Heart right ventricle (tissue), 16 donors: Measurements from ENCODE around the gene SIGLEC5. TPM values are rescaled to one million over a fixed set of nuclear protein-coding genes. Genes with fewer than 3 reads are reported as not detected.
A peak's percentile ranks its signal among the peaks of the same experiment; 100 is the strongest.

Source experiments
- ATAC-seq, 8 donors: fragments of 200-7000 bp; cut with Tn5 transposase; one replicate each; pipeline ENCODE4 v1.9.1; 2020; ENCODE audit warnings: mild to moderate bottlenecking in 8 of 8, moderate library complexity in 8 of 8, moderate number of reproducible peaks in 1 of 8
- DNase-seq, 2 donors: peaks; one replicate each; pipeline ENCODE4 v3.0.0-alpha.2; 2020
- H3K27ac ChIP-seq, 10 donors: fragments of 200-600 bp; sonication (generic) in 2 of 10; one replicate each; pipeline versions ENCODE4 v1.5.0 to v1.8.0; 2020 to 2022; ENCODE audit warnings: mild to moderate bottlenecking in 3 of 10
- H3K27me3 ChIP-seq, 7 donors: fragments of 200-600 bp; one replicate each; pipeline ENCODE4 v1.8.0; 2021 to 2022; ENCODE audit warnings: mild to moderate bottlenecking in 2 of 7
- H3K36me3 ChIP-seq, 9 donors: fragments of 200-600 bp; sonication (generic) in 1 of 9; one replicate each; pipeline versions ENCODE4 v1.5.0 to v1.8.0; 2020 to 2022; ENCODE audit warnings: mild to moderate bottlenecking in 2 of 9
- H3K4me1 ChIP-seq, 9 donors: fragments of 200-600 bp; sonication (generic) in 1 of 9; one replicate each; pipeline versions ENCODE4 v1.5.0 to v1.8.0; 2020 to 2022; ENCODE audit warnings: mild to moderate bottlenecking in 4 of 9
- H3K4me3 ChIP-seq, 10 donors: fragments of 200-600 bp; sonication (generic) in 2 of 10; one replicate each; pipeline versions ENCODE4 v1.5.0 to v1.8.0; 2020 to 2022; ENCODE audit warnings: mild to moderate bottlenecking in 7 of 10, moderate library complexity in 2 of 10
- H3K9me3 ChIP-seq, 11 donors: fragments of 200-600 bp in 10 of 11; sonication (generic) in 2 of 11; one replicate each; pipeline versions ENCODE4 v1.5.0 to v1.8.0; 2013 to 2022; ENCODE audit warnings: mild to moderate bottlenecking in 2 of 11, control low read depth in 1 of 11, moderate library complexity in 1 of 11
- CTCF ChIP-seq, 9 donors: fragments of 200-600 bp; sonication (generic) in 2 of 9; IDR thresholded peaks; one replicate each; pipeline versions ENCODE4 v1.5.0 to v1.8.0; 2021 to 2022; ENCODE audit warnings: antibody characterized with exemption in 9 of 9, mild to moderate bottlenecking in 5 of 9, moderate library complexity in 1 of 9
- WGBS, 2 donors: extraction: QIAGEN DNeasy Blood & Tissue Kit; methylation state at CpG; one replicate each; pipeline ENCODE4 v1.1.7; 2013; ENCODE audit warnings: inconsistent platforms in 1 of 2; 5-methylcytosine and 5-hydroxymethylcytosine counted together
- intact Hi-C, 10 donors: fragments of 100-400 bp; cut with DNase I; formaldehyde crosslinking; loops; one replicate each; pipeline versions ENCODE4 v1.11.1 to v1.14.2; 2022
- polyA plus RNA-seq, 2 donors: library from polyadenylated mRNA; stranded (reverse); fragments of 200-250 nt; gene quantifications; one replicate each; pipeline ENCODE4 v1.2.3, GENCODE V29; 2013
- total RNA-seq, 10 donors: library from RNA; stranded (reverse); fragmentation: NEBNext Ultra II Directional in 3 of 10; extraction: Animal tissue kit (Norgen Biotek cat#: 25700) in 3 of 10; gene quantifications; one replicate each; pipeline versions ENCODE4 v1.2.1 to v1.2.4, GENCODE V29; 2021 to 2023
- donor health status: Arrhythmogenic right ventricular cardiomyopathy.
- donor health status: ischemic (EF 13 %, LVEDD 7.1; RV severe dilation, severe dysfunction).
- donor health status: healthy with polysubstance abuse.
- donor health status: DM: no; HTN: yes; CAD: no.
- donor health status: DM: no; HTN: no; CAD: no.
- donor health status: ischemic (EF 25% LVEDD 6.9; RV normal size, moderate dysfunction).
- donor health status: ischemic (EF 25% LVEDD 5.7; RV mildly dilated, moderate dysfunction).
- donor health status: healthy.
- donor health status: DM: yes; HTN: yes; CAD: no.
- donor health status: Ischemic cardiomyopathy.
- donor health status: ischemic (EF 35%, LVEDD 5.7; RV mildly dilated, moderate dysfunction).
- donor health status: nonischemic (EF 11% LVEDD 7.7; RV severe dilation, severe dysfunction).
- donor health status: DM: yes; HTN: yes; CAD: no.
- donor health status: PGD.
- donor health status: ischemic (EF 29% LVEDD 5.4; RV normal size, mild dysfunction).
- donor health status: nonischemic (EF 23%, LVEDD 6.1; RV moderate dilation, normal function).

SIGLEC5 gene
- total and polyA plus RNA-seq, 12 donors, result 0.01 to 1.2 (median 0.34) TPM; not detected in 4

DNA sequence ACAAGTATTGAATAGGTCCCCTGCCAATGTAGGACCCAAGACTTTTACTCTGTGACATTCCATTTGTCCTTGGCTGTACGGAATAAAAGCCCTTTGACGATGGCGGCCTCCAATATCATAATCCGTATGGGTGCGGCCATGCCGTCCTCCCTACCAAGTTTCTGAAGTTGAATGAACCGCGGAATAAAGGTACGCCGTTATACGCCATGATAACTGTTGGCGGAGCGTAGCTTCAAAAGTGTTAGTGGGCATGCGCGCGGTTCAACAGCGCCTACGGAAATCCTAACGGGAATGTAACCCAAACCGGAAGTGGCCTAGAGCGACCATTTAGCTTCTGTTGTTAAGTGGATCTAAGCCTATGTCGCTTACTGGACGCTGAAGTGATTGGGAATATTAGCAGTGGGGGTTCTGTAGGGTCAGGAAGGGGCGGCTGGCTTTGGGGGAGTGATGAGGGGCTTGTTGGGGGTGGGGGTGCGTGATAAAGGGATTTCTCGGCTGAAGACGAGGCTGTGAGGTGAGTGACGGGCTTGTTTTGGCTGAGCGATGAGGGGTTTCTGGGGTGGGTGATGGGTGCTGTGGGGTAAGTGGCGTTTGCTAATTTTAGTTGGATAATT lies 59.1 kb downstream of the SIGLEC5 start, which contains the start of gene ZNF175:
ZNF175 (plus strand) TSS at position 322 of the 614 bp plus-strand sequence. CDS start 2,047 bp downstream, outside the sequence.
- TF ChIP-seq CTCF (IDR thresholded peaks at IDR 0.05), result no peak
- peaks cover 0 to 36% (median 6%) of the 10 kb centered on the region in 9 donors for H3K36me3 ChIP-seq
- peaks cover 0 to 26% (median 17%) of the 10 kb centered on the region in 9 donors for H3K4me1 ChIP-seq
- peak within 1 kb of the TSS in 8 of 10 donors; percentile 20 to 73 (median 68) for H3K27ac ChIP-seq
- intact Hi-C loops, result loop anchor here in 3 of 10 donors (1.0 kb wide), 1 partner anchor 23 kb away; no protein-coding TSS in a partner anchor
- WGBS, 2 donors, result 0 to 1% methylated on average over 30 of the region's 30 CpGs
- ATAC-seq (peak; percentile 99 to 100 (median 100)), DNase-seq (peak; percentile 88 to 97)
- peaks cover 0 to 16% (median 7%) of the 10 kb centered on the region in 7 donors for H3K27me3 ChIP-seq
- no peaks in the 10 kb centered on the region for H3K9me3 ChIP-seq
- H3K4me3 ChIP-seq, result peak within 1 kb of the TSS; percentile 50 to 80 (median 68)

DNA sequence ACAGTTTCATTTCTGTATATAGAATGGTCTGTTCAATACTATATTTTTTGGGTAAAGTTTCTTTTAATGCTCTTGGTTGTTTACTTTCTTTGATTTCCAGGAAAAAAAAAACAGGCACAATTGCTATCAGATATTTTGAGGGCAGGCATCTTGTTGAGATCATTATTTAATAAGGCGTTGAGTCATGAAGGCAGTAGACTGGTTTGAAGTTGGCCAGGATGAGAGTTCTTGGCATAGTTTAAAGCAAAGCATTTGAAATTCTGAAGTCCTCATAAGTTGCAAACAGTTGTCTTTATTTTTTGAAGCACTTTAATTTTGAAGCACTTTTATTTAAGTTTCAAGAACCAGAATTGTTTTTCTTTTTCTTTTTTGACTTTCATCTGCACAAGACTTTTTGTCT lies 61.7 kb downstream of the SIGLEC5 start:
- no peak for TF ChIP-seq CTCF (IDR thresholded peaks at IDR 0.05)
- H3K27me3 ChIP-seq, result peaks cover 0 to 37% (median 31%) of the 10 kb centered on the region in 7 donors
- H3K4me3 ChIP-seq, result no peak overlapping the region
- no peak overlapping the region for H3K27ac ChIP-seq
- no peak for DNase-seq
- intact Hi-C loops, result no loop called here
- H3K9me3 ChIP-seq, result no peaks in the 10 kb centered on the region
- peaks cover 0 to 26% (median 17%) of the 10 kb centered on the region in 9 donors for H3K4me1 ChIP-seq
- WGBS, 2 donors, result 85 to 89% methylated on average over 1 of the region's 1 CpG
- peaks cover 0 to 10% (median 0%) of the 10 kb centered on the region in 9 donors for H3K36me3 ChIP-seq
- no peak for ATAC-seq

- intact Hi-C loops, result no loop called here
- H3K4me1 ChIP-seq, result peaks cover 0 to 17% (median 11%) of the 10 kb centered on the region in 9 donors
- WGBS, 2 donors, result 77 to 79% methylated on average over 4 of the region's 4 CpGs
- H3K36me3 ChIP-seq, result peaks cover 0 to under 1% (median 0%) of the 10 kb centered on the region in 9 donors
- TF ChIP-seq CTCF (IDR thresholded peaks at IDR 0.05), result no peak
- H3K4me3 ChIP-seq, result no peak overlapping the region
- DNase-seq (no peak), ATAC-seq (no peak)
- H3K27me3 ChIP-seq, result peaks cover 0 to 40% (median 38%) of the 10 kb centered on the region in 7 donors
- H3K27ac ChIP-seq, result no peak overlapping the region
- H3K9me3 ChIP-seq, result no peaks in the 10 kb centered on the region
Observed at GRCh38 chr19:51567583-51567982, 62.6 kb downstream of the SIGLEC5 start.

GRCh38 chr19:51566489-51567100 lies 63.6 kb downstream of the SIGLEC5 start:
- no peak for TF ChIP-seq CTCF (IDR thresholded peaks at IDR 0.05)
- intact Hi-C loops, result no loop called here
- ATAC-seq (no peak), DNase-seq (no peak)
- Histone ChIP-seq H3K27ac (no peak overlapping the region), H3K9me3 (no peaks in the 10 kb centered on the region), H3K4me3 (no peak overlapping the region), H3K27me3 (peaks cover 0 to 49% (median 38%) of the 10 kb centered on the region in 7 donors), H3K4me1 (peaks cover 0 to 7% (median under 1%) of the 10 kb centered on the region in 9 donors), H3K36me3 (no peaks in the 10 kb centered on the region)
- 61 to 64% methylated on average over 8 of the region's 8 CpGs for WGBS, 2 donors
